Activated CD4-positive, alpha-beta T cell treated with anti-CD3 and anti-CD28 coated beads for 4 hours (primary cell): Measurements from ENCODE around the gene MAGIX.
"Not testable (repeated sequence)": the region's sequence is repeated elsewhere in the genome, so short reads cannot be mapped to it uniquely, and the experiment has no call there.

ENCODE experiments used
- DNase-seq, 2 donors: peaks; one replicate each; pipeline ENCODE4 v3.0.0-alpha.2; 2020

The MAGIX gene

DNA sequence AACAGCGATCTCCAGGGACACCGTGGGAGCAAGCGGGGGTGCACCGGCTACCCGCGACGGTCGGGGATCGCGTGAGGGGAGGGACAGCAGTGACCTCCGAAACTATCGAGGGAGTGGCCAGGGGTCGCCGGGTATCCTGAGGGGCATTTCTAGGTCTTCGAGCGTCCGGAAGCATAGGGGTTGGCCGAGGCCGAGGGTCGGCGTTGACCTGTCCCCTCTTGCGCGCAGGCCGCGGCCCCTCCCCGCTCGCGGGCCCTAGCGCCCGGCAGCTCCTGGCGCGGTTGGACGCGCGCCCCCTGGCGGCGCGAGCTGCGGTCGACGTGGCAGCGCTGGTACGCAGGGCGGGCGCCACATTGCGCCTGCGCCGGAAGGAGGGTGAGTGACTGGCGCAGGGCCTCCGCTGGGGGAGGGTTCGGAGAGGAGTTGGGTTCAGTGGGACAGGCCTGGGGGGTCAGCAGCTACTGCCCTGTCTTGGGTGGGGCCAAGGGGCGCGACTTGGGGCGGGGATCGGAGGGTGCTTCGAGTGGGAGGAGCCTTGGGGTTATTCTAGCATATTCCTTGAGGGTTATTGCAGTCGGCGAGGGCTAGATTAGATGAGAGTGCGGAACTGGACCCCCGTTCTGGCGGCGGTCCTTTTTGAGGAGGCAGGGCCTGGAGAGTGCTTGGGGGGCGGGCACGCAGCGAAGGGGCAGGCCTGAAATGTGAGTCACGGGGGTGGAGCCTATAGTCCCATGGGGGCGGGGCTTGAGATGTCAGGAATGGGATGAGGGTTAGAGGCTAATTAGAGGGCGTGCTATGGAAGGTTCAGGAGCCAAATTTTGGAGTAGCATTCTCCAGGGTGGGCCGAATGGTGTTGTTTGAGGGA lies 1.2 kb downstream of the MAGIX start:
- DNase-seq: peak; percentile 71 to 73

DNA sequence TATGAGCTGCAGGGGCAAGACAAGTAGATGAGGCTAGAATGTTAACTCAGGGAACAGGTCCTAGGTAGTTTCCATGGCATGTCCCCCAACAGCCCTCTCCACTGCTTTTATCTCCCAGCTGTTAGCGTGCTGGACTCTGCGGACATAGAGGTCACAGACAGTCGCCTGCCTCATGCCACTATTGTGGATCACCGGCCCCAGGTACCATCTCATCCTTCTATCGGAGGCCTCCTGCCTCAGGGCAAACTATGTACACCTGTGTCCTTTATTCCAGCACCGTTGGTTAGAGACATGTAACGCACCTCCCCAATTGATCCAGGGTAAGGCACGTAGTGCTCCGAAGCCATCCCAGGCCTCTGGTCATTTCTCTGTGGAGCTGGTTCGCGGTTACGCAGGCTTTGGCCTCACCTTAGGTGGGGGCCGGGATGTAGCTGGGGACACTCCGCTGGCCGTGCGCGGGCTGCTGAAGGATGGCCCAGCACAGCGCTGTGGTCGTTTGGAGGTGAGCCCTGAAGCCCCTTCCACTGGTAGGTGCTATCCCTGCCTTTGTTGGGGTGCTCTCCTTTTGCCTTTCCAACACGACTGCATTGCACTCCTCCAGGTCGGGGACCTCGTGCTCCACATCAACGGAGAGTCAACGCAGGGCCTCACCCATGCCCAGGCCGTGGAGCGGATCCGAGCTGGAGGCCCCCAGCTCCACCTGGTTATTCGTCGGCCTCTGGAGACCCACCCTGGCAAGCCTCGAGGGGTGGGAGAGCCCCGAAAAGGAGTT lies 2.2 kb downstream of the MAGIX start:
- no peak for DNase-seq

DNA sequence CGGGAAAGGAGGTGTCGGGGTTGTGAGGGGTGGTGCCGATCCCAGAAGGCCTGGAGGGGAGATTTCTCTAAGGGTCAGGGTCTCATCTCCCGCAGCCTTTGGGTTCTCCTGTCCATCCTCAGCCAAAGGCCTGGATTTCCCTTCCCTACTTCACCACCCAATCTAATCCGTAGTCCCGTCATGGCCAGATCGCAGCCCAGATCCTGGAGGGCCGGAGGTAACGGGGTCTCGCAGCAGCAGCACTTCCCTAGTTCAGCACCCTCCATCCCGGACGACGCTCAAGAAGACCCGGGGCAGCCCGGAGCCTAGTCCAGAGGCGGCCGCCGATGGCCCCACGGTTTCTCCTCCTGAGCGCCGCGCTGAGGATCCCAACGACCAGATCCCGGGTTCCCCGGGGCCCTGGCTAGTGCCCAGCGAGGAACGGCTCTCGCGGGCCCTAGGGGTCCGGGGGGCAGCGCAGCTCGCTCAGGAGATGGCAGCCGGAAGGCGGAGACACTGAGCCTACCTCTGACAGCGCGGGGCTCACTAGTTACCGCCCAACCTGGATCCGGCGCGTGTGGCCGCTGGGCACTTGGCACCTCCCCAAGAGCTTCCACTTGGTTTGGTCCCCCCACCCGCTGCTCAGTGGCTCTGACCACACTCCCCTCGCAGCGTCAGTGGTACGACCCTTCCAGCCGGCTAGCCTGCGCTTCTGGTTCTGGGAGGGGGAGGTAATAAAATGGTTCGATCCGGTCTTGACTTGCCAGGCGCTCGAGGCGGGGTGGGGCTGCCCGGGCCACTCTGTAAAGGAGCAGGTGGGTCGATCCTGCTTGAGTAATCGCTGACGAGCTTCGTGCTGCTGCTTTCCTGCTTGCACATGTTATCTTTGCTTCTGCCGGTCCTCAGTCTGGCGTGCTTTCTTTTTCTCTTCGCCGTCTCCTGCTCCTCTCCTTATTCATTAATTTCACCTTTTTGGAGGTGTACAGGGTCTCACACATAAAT lies 3.6 kb downstream of the MAGIX start:
- peak; percentile 60 to 73 for DNase-seq

DNA sequence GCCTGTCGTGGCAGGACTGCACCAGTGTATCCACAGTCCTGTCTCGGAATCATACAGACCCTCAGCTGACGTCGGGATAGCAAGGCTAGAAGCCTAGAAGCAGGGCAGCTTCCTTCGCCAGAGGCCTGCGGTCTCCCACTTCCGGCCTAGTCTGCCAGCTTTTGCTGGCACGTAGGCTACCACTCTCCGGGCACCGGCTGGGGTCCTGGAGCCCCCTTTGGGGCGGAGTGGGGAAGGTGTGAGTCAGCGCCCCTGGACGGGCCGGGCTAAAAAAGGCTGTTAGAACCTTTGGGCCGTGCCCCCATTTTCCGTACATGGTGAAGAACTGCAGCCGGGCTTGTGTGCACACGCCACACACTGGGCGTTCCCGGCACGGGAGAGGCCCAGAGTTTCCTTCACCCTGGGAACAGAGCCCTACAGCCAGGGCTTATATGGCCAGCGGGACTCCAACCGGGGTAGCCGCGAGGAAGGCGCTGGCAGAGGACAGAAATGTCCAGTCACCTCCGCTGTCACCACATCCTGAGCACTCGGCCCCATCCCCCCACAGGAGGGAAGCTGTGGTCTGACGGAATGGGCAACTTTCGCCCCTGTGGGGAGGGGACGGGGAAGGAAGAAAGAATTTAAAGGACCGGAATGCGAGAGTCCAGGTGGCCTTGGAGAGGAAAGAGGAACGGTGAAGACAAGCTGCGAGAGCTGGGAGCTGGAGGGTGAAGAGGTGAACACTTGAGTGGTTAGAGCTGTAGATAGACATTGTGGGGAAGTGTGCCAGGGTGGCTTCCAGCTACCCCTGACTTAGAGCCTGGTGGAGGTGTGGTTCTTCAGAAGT lies 4.6 kb downstream of the MAGIX start:
- peak; percentile 40 to 55 for DNase-seq

DNA sequence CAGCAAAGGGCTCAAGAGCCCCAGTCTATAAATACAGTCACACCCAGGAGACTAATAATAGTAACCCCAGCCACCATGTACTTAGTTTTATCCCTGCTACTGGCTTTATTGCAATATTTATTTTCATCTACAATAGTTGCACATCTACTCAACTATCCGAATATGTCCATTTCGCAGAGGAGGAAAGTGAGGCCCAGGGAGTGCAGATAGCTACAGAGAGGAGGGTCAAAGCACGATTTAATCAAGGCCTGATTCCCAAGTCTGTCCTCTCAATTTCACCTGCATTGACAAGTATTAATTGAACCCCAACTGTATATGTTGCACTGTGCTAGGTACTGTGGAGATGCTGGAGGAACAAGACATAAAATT lies 5.2 kb downstream of the MAGIX start:
- no peak for DNase-seq

DNA sequence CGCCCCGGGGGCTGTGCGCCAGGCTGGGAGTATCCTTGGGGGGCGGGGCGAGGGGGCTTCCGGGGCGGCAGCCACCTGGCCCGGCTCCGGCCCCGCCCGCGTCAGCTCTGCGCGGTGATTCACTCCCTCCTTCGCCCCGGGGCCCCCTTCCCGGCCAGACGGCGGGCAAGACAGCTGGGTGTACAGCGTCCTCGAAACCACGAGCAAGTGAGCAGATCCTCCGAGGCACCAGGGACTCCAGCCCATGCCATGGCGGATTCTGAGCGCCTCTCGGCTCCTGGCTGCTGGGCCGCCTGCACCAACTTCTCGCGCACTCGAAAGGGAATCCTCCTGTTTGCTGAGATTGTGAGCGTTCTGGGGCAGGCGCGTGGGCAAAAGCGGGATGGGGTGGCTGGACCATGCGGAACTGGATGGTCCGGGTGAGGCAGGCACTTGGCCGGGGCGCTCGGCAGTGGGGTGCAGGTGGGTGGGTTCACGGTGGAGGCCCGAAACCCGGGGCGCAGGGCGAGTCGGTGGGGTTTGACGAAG lies 9.3 kb downstream of the MAGIX start, which contains the start of gene PLP2:
Gene PLP2 (plus strand): TSS at position 147 of the 528 bp plus-strand sequence. CDS start 103 bp downstream, at position 250.
- peak; percentile 72 to 77 for DNase-seq

DNA sequence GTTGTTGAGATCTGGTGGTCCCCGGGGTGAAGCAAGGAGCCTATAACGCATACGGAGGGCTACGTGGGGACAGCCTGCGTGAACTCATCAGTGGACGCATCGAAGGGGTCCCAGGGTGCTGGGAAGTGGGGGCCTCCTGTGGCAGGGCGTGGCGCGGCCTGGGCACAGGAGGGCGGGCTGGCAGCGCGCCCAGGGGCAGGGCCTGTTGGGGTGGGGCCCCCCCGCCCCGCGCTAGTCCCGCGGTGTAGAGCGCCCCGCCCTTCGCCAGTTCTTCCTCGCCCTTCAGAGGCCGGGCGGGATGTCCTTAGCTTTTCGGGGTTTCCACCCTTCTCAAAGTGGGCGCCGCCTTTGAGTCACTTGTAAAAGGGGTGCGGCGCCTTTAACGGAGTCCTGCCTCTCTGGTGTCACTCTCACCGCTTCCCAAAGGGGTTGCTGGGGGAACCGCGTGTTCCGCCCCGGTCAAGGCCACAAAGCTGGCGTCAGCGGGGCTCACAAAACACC lies 9.8 kb downstream of the MAGIX start:
- peak; percentile 64 to 66 for DNase-seq

DNA sequence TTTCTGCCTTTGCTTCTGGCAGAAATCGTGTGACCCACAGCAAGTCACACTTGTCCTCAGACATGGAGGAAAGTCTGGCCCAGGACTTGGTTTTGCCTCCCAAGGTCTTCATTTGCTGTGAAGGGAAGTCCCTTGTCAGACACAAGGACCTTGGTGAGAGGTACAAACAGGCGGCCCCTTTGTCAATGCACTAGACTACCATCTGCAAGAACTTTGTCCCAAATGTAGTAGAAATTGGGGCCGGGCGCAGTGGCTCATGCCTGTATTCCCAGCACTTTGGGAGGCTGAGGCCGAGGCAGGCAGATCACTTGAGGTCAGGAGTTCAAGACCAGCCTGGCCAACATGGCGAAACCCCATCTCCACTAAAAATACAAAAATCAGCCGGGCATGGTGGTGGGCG lies 11.0 kb downstream of the MAGIX start:
- DNase-seq: not testable (repeated sequence)

DNA sequence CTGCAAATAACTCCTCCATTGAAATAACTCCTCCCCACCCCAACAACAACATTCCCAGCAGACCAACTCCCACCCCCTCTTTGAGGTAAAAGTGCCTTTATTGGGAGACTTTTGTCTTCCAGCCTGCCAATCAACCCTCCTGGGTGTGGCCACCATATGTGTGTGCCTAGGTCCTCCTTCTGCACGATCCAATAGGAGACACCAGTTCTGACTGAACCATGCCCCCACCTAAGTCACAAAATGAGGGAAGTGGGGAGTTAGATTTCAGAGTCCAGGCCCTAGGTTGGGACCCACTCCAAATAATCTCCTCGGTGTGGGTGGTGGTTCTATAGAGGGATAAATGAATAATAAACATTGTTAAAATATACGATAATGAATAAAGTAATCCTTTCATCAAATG lies 12.2 kb downstream of the MAGIX start:
- DNase-seq: no peak

DNA sequence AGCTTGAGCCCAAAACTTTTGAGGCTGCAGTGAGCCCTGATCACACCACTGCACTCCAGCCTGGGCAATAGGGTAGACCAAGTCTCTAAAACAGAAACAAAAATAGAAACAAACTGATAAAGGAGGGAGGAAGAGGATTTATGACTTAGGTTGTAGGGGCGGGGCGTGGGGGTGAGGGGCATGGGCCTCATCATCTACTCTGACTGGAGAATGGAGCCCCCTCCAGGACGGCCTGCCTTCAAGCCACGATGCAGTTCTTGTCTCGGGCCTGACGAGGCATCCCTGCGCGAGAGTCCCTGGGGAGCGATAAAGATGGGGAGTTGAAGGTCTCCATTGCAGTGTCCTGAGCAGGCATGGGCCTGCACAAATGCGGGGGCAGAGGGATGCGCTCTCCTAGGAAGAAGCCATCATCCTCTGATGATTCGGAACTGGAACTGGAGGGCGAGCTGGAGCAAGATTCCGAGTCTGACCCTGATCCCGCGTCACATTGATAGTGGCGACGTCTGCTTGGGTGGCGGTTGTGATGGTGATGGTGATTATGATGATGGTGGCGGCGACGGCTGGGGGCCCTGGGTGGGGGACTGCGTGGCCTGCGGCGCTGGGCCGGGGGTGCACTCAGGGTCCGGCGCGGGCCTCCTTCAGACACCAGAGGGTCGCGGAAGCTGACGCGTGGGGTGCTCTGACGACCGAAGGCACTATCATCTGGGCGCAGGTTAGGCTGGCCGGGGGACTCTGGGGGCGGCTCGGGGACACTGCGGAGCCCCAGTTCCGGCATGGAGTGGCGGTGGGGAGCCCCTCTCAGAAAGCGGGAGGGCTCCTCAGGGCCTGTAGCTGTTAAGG lies 13.1 kb downstream of the MAGIX start:
- DNase-seq: no peak

DNA sequence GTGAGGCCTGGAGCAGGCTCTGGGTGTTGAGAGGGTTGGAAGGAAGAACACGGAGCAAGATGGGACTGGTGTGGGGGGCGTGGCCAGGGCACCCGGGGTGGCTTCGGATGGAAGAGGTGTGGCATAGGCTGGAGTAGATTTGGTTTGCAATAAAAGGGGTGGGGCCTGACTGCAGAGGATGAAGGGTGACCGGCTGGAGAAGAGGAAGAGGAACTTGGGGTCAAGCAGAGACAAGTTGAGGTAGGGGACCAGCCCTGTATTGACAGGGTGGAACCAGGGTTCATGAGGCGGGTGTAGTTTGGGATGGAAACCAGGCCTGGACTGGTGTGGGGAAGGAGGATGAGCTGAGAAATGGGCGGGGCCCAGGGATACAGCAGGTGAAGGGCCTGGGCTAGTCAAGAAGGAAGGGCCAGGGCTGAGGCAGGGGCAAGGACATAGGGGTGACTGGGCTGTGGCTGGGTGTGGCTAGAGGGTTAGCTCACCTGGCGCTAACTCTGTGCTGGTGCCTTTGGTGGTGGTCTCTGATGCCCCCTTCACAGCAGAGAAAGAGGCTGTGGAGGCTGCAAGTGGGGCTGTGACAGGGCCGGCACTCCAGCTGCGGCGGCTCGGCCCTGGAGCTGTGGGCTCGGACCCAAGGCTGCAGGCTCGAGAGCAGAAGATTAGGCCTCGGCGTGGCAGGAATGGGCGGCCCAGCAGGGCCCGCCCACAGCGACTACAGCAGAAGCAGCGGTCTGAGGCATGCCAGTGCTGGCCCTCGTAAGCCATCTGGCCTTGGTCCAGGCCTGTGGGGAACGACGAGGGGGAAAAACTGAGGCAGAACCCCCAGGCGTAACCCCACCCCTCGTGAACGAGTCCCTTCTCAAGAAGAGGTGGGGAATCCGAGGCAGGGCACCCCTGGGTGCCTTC lies 14.1 kb downstream of the MAGIX start:
- DNase-seq: no peak

DNA sequence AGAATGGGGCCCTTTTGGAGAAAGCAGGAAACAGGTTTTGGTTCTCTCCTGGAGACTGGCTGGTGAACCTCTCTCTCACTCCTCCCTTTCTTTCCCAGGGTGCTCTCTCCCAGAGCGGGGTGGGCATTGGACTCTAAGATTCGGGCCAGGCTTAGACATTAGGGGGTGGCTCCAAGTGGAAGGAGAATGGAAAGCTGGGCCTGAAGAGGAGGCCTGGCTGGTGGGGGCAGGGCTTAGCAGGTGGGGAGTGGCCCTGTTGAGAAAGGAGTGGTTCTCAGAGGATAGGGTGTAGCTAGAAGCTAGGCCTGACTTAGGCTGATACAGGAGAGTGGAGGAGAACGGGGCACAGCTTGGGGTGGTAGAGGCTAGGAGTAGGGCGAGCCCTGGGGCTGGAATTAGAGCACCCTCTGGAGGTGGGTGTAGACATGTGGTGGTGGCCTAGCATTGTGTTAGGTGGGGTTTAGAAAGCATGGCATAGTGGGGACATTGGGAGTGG lies 14.8 kb downstream of the MAGIX start:
- no peak for DNase-seq

DNA sequence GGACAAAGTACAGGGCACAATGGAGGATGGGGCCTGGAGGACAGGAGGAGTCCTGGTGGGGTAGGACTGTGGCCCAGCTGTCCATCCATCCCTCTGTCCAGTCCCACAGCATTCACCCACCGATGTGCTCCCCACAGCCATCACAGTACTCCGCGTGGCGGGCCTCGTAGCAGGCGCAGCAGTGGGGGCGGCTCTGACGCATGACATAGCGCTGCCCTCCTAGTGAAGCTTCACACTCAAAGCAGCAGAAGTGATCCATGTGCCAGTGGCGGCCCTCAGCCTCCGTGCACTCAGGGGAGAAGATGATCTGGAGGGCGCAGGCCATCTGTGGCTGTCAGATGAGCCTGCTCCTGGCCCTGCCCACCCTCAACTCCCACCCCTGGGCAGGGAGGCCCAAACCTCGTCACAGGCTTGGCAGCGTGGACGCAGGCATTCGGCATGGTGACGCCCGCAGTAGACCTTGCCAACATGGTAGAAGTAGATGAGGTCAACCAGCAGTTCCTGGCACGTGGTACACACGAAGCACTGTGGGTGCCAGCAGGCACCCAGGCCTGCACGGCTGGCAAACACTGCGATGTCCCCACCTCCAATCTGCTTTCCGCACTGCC lies 15.4 kb downstream of the MAGIX start:
- DNase-seq: no peak

DNA sequence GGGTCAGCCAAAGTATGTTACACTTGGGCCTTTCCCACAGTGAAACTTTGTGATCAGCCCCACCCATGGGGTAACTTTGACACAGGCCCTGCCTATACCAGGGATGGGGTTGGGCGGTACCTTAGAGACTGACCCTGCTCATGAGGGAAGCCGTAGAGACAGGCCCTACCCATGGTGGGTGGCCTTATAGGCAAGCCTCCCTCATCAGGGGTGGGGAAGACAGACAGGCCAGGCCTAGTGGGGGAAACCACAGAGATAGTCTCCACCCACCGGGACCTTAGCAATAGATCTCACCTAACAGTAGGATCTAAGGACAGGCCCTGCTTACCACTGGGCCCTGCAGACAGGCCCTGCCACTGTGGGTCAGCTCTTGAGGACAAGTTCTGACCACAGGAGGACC lies 16.0 kb downstream of the MAGIX start:
- no peak for DNase-seq

DNA sequence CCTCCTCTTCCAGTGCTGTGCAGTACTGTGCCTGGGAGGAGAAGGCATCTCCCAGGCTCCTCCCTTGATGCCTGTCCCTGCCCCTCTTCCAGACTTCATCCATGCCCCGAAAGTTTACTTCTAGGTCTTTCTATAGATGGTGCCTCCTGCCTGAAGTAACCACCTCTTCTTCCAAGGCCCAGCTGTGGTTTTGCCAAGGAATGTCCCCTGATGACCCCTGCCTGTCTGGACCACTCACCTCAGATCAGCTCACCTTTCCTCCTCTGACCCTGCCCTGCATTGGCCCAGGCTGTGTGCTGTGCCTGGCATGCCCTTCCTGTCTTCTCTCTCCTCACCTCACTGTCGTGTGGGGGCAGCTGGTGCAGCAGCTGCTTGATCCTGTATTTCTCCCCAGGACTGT lies 16.8 kb downstream of the MAGIX start:
- no peak for DNase-seq

DNA sequence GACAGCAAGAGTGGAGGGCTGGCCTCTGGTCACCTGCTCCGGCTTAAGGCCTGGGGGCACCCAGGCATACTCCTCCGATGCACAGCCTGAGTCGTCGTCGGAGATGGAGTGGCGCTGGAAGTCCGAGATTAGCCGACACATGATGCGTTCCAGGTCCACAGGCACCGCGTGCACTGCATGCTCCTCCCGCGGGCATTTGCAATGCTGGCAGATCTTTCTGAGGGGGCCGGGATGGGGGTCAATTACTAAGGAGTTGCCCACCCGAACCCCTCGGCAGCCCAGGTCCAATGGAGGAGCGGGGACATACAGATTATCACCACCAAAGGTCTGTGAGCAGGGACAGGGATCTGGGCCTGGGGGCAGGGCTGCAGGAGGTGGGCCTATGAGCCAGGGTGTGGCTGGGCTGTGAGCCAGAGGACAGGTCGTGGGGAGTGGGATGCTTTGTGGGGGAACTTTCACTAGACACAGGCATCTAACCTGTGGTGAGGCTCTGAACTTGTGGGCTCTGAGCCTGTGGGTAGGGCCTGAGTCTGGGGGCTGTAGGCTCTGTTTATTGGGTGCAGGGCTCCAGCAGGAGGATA lies 21.2 kb downstream of the MAGIX start:
- DNase-seq: no peak

DNA sequence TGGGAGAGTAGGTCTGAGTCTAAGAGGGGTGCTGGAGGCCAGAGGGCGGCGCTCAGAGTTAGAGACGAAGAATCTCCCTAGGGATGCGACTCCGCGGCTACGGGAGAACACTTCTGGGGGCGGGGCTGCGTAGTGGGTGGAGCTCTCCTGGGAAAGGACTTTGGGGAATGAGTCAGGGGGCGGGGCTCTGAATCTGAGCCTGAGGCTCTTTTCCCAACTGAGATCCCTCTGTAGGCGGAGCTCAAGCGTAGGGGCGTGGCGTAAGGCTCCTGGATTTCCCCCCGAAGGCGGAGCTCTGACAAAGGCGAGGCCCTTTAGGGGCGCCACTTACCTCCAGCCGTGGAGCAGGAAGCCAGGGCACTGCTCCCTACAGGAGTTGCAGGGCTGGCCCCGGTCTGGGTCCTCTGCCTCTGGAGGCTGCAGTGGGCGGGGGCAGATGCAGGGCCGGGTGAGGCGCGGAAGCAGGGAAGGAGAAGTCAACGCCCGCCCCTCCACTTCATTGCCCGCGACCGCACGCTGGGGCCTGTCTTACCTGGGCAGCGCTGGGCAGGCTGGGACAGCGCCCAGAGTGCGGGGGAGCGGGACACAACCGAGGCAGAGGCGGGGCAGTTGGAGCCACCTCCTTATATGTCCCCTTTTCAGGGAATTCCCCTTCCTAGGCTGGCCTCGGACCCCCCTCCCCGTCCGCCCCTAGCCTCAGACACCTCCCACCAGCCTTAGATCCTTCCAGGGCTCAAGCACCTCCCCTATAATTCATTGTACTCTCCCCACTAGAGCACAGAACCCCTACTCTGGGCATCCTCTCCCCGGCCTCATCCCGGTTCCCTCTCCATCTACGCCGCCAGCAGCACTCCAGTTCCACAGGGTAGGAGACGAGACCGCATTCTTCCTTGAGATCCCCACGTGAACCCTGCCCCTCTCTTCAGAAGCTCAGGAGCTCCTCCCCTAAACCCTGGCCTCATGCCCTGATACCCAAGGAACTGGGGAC lies 22.0 kb downstream of the MAGIX start:
- peak in 1 of 2 donors; percentile 12 for DNase-seq
